Left renal cortex interstitium (tissue), 4 donors: ENCODE measurements around the gene RNF126. TPM values are rescaled to one million over a fixed set of nuclear protein-coding genes. Genes with fewer than 3 reads are reported as not detected.
"Not testable (repeated sequence)": the region's sequence is repeated elsewhere in the genome, so short reads cannot be mapped to it uniquely, and the experiment has no call there.

ENCODE experiments used
- DNase-seq, 4 donors: peaks; one replicate each; pipeline ENCODE4 v3.0.0-alpha.2; 2013; ENCODE audit warnings: low read depth in 4 of 4, low spot score in 2 of 4, missing footprints in 1 of 4
- polyA plus RNA-seq, 4 donors: library from polyadenylated mRNA; unstranded; fragments of 120-200 nt; gene quantifications; one replicate each; pipeline ENCODE4 v1.2.1, GENCODE V29; 2013; ENCODE audit not compliant: insufficient read length in 4 of 4

Gene RNF126
- polyA plus RNA-seq, 4 donors = 22.6 to 41.5 (median 30.7) TPM

DNA sequence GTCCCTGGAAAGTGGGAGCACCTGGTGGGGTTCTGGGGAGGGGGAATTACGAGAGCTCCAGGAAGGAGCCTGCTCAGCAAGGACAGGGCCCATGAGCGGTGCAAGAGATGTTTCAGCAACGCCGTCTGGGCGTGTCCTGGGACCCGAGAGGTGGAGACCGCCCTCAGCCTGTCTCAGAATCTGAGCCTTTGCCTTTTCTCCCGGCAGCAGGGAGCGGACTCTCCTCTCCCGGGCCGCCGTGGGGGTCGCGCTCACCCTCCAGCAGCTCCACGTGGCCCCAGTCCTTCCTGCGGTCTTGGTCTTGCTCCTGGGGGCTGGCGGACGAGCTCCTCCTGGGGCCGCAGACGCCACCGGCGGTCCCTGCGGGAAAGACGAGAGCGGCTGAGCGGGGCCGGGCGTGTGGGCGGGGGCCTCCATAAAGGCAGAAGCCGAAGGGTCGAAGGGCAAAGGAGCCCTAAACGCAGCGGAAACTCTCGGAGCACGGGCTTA is 30.4 kb downstream of the RNF126 start:
- no peak for DNase-seq

- DNase-seq = no peak
Observed at GRCh38 chr19:629961-630714, 32.9 kb downstream of the RNF126 start.

DNA sequence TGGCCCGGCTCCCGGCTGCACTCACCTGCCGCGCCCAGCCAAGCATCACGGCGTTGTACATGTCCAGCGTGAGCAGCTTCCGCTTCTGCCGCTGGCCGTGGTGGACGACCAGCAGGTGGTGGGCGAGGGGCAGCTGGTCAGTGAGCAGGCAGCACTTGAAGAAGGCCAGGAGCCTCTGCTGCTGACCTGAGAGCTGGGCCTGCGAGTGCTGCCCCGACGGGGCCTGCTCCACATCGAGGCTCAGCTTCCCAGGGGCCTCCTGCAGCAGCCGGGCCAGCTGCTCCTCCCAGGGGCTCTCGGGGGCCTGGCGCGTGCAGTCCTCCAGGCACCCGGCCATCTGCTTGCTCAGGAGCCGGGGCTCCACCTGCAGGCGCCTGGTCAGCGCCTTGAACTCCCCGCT is 33.5 kb downstream of the RNF126 start:
- not testable (repeated sequence) for DNase-seq

- no peak for DNase-seq
Observed at GRCh38 chr19:628168-628567, 34.8 kb downstream of the RNF126 start.

- DNase-seq = not testable (repeated sequence)
Observed at GRCh38 chr19:626566-626965, 36.4 kb downstream of the RNF126 start.

GRCh38 chr19:625257-625656 is 37.8 kb downstream of the RNF126 start:
- DNase-seq = no peak

- DNase-seq = no peak
Observed at GRCh38 chr19:624433-625109, 38.4 kb downstream of the RNF126 start.

- no peak for DNase-seq
Observed at GRCh38 chr19:623974-624373, 39.0 kb downstream of the RNF126 start.

GRCh38 chr19:623175-623916 is 39.7 kb downstream of the RNF126 start:
- no peak for DNase-seq

- DNase-seq = no peak
Observed at GRCh38 chr19:622666-623065, 40.3 kb downstream of the RNF126 start.

DNA sequence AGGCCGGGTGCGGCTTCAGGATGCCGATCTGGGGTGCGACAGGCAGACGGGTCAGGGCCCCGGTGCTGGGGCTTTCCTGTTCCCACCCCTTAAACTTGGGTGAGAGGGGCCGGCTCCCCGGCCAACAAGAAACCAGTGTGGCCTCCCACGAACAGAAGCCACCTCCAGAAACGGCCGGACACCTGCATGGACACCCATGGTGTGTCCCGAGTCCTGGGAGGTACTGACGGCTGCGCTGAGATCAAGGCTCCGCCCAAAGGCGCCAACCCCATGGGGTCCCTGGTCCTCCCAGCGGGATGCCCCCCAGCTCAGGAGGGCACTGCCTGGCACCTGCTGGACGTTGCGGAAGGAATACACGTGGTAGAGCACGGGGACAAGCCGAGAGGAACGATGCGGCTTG is 41.2 kb downstream of the RNF126 start:
- DNase-seq = no peak

GRCh38 chr19:621191-621590 is 41.8 kb downstream of the RNF126 start:
- DNase-seq = not testable (repeated sequence)

DNA sequence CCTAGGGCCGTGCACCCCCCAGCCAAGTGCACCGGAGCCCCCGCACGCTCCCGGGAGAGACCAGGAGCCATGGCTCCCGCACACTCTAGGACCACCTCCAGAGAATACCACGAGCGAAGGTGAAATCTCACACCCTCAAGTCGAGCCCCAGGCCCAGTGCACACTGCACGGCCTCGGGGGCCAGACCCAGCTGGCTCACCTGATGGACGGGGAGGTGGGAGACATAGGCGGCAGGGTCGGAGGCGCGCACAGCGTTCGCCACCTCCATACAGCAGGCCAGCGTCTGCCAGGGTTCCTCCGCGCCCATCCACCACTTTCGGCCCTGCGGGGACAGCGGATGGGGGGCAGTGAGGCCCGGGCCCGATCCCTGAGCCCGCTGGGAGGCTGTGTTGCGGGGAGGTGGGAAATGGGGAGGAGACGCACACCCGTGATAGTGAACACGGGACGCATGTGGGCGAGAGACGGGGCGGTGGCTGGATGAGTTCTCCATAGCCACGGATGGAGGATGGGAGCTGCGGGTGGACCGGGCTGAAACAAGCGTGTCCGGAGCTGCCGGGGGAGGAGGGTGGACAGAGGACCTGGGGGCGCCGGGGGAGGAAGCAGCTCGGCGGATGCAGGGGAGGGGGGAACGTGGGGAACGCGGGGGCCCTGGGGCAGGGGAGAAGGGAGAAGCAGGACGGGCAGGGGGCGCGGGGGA is 42.7 kb downstream of the RNF126 start:
- DNase-seq = no peak

DNA sequence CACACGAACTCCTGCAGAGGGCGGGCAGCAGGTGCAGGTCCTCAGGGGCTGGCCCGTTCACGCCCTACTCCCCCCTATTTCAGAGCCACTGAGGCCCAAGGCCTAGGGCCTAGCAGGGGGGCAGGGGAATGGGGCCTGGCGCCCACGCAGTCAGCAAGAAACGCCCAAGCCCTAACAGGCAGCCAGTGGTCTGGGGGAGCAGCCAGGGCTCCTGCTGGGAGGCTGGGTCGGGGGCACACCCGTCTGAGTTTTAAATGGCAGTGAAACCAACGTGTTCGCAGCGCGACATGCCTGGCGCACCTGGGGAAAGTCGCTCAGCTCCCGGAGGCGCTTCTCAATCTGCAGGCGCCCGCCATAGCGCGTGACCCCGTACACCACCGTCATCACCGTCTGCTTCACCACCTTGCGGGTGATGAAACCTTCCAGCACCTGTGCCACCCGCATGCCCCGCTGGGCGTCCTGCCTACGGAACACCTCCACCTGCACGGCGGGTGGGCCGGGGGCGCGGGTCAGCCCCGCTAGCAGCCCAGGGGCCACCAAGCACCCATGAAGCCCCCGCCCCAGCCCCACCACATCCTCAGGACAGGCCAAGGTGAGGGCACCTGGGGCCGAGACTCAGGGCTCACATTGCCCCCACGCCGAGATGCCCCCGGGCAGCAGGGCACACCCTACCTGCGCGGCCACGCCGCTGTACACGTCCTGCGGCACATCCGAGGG is 43.6 kb downstream of the RNF126 start:
- no peak for DNase-seq

DNA sequence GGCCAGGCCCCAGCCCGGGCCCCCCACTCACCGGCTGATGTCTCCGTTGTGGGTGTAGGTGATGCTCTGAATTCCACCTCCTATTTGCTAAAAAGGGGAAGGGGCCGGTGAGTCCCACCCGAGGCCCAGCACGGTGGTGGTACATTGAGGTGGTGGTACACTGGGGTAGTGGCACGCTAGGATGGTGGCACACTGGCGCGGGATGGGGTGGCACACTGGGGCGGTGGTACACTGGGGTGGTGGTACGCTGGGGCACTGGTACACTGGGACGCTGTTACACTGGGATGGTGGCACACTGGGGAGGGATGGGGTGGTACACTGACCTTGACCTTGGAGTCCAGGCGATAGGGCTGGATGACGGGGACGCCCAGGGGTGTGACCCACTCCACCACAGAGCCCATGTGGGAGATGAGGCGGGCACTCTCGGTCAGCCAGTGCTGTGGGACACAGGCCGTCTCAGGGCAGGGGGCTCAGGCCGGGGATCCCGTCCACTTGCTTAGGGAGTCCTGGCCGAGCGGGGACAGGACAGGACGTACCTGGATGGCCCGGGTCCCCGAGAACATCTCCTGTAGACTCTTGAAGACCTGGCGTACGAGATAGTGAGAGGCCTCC is 44.2 kb downstream of the RNF126 start:
- DNase-seq = no peak

DNA sequence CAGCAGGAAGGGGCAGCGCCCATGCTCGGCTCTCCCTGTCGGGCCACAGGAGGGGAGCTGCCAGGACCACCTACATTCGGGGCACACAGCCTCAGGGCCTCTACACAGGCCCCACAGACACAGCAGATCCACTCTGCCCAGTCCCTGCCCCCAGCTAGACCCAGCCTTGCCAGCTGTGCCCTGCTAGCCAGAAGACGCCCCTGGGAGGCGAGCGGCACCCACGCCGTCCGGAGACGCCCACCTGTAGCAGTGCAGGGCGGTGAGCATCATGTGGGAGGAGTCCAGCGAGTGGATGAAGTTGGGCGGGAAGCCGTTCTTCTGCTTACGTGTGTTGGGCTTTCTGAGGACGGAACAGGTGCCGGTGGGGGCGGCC is 44.8 kb downstream of the RNF126 start:
- DNase-seq = no peak

- DNase-seq = no peak
Observed at GRCh38 chr19:617551-618246, 45.3 kb downstream of the RNF126 start.

GRCh38 chr19:616747-617526 is 46.1 kb downstream of the RNF126 start:
- DNase-seq = no peak
